ENCODE data around the gene NOSTRIN.

The NOSTRIN gene

GRCh38 chr2:168797286-168797655 lies 5.2 kb upstream of the NOSTRIN start:
- TF ChIP-seq CTCF (IDR thresholded peaks at IDR 0.05; ENCODE audit: low read length, missing control alignments) = no peak
- DNase-seq (ENCODE audit: low read depth) = no peak
- no peak overlapping the region for H3K4me3 ChIP-seq (replicated peaks; ENCODE audit: low read depth, low read length)

- H3K4me3 ChIP-seq (replicated peaks; ENCODE audit: low read depth, low read length) = no peak overlapping the region
- no peak for TF ChIP-seq CTCF (IDR thresholded peaks at IDR 0.05; ENCODE audit: low read length, missing control alignments)
- DNase-seq (ENCODE audit: low read depth) = no peak
Measured at GRCh38 chr2:168798076-168798887, 4.2 kb upstream of the NOSTRIN start.

- no peak overlapping the region for H3K4me3 ChIP-seq (replicated peaks; ENCODE audit: low read depth, low read length)
- no peak for DNase-seq (ENCODE audit: low read depth)
- TF ChIP-seq CTCF (IDR thresholded peaks at IDR 0.05; ENCODE audit: low read length, missing control alignments) = no peak
Measured at GRCh38 chr2:168798888-168799410, 3.5 kb upstream of the NOSTRIN start.

GRCh38 chr2:168801471-168801870 lies 966 bp upstream of the NOSTRIN start:
- H3K4me3 ChIP-seq (replicated peaks; ENCODE audit: low read depth, low read length) = no peak overlapping the region
- no peak for DNase-seq (ENCODE audit: low read depth)
- TF ChIP-seq CTCF (IDR thresholded peaks at IDR 0.05; ENCODE audit: low read length, missing control alignments) = no peak

- no peak for DNase-seq (ENCODE audit: low read depth)
- H3K4me3 ChIP-seq (replicated peaks; ENCODE audit: low read depth, low read length) = no peak overlapping the region
- TF ChIP-seq CTCF (IDR thresholded peaks at IDR 0.05; ENCODE audit: low read length, missing control alignments) = no peak
Measured at GRCh38 chr2:168802859-168803725, 655 bp downstream of the NOSTRIN start.

- no peak overlapping the region for H3K4me3 ChIP-seq (replicated peaks; ENCODE audit: low read depth, low read length)
- no peak for DNase-seq (ENCODE audit: low read depth)
- no peak for TF ChIP-seq CTCF (IDR thresholded peaks at IDR 0.05; ENCODE audit: low read length, missing control alignments)
Measured at GRCh38 chr2:168804214-168804613, 1.8 kb downstream of the NOSTRIN start.

Data from fibroblast of pulmonary artery (primary cell).